HCT116 (cell line): ENCODE measurements around the gene ANXA5. TPM values are rescaled to one million over a fixed set of nuclear protein-coding genes. Genes with fewer than 3 reads are reported as not detected.

ENCODE experiments used
- ATAC-seq: fragments of 200-7000 bp; cut with Tn5 transposase; 2 replicates; pipeline ENCODE4 v1.9.1; 2020; ENCODE audit warnings: mild to moderate bottlenecking, moderate library complexity
- BruUV-seq: library from RNA; stranded (reverse); fragments of 400-500 nt; replicated peaks from 2 replicates; lab custom pipeline; 2021; lab: Mats Ljungman, UMichigan
- CTCF ChIA-PET: fragments of 300-600 bp; sonication (Branson Sonifier 250); formaldehyde crosslinking; loops from one replicate; lab custom pipeline; 2021; ENCODE audit warnings: antibody characterized with exemption; lab: Charles Lee
- POLR2A ChIA-PET: fragments of 300-600, 350-600 bp; sonication (Branson Sonifier 250); formaldehyde crosslinking; loops from one replicate; lab custom pipeline; 2021; ENCODE audit warnings: antibody characterized with exemption; lab: Charles Lee
- RAD21 ChIA-PET, 2 experiments: fragments of 300-600 bp; sonication (Branson Sonifier 250); formaldehyde crosslinking; loops; one replicate each; lab custom pipeline; 2023; ENCODE audit warnings: low total read pairs in 2 of 2; ENCODE audit not compliant: uncharacterized antibody in 2 of 2, unreplicated experiment in 2 of 2, low non-redundant PET in 1 of 2; lab: Charles Lee
- DNase-seq: peaks from one replicate; pipeline ENCODE4 v3.0.0-alpha.2; 2010; ENCODE audit warnings: low read depth, low spot score
- H2AFZ ChIP-seq: fragments of 200-600 bp; shearing (Covaris generic), sonication (generic); 2 replicates; pipeline ENCODE4 v1.6.1; 2017; ENCODE audit warnings: low read depth, mixed run types, mixed read lengths, antibody characterized with exemption, low read length; ENCODE audit not compliant: poor library complexity, severe bottlenecking
- H3K27ac ChIP-seq: 2 replicates; pipeline ENCODE4 v1.5.1; 2012; ENCODE audit warnings: low read depth, low read length
- H3K27me3 ChIP-seq: fragments of 200-600 bp; sonication (generic); 2 replicates; pipeline ENCODE4 v1.6.1; 2016; ENCODE audit warnings: mixed run types, low read length, mixed read lengths; ENCODE audit not compliant: insufficient read depth
- H3K36me3 ChIP-seq, 2 experiments: fragments of 200-500 bp in 1 of 2; fragments of 200-600 bp in 1 of 2; sonication (Bioruptor generic) in 1 of 2; sonication (generic) in 1 of 2; 2 replicates each; pipeline versions ENCODE4 v1.5.1 to v1.6.1; 2014 to 2016; ENCODE audit warnings: low read length in 2 of 2, inconsistent platforms in 1 of 2, mixed read lengths in 1 of 2, mixed run types in 1 of 2; ENCODE audit not compliant: insufficient read depth in 2 of 2, control insufficient read depth in 1 of 2
- H3K4me1 ChIP-seq, 2 experiments: fragments of 200-600 bp in 1 of 2; sonication (generic) in 1 of 2; 2 replicates each; pipeline versions ENCODE4 v1.5.1 to v1.6.1; 2012 to 2017; ENCODE audit warnings: low read length in 2 of 2, inconsistent platforms in 1 of 2, mild to moderate bottlenecking in 1 of 2, mixed read lengths in 1 of 2, mixed run types in 1 of 2, moderate library complexity in 1 of 2; ENCODE audit not compliant: insufficient read depth in 2 of 2, control insufficient read depth in 1 of 2
- H3K4me2 ChIP-seq: fragments of 200-600 bp; sonication (generic); 2 replicates; pipeline ENCODE4 v1.6.1; 2017; ENCODE audit warnings: mixed run types, low read length, mixed read lengths
- H3K4me3 ChIP-seq, 2 experiments: fragments of 200-600 bp in 1 of 2; sonication (generic) in 1 of 2; replicated peaks in 1 of 2; 2 replicates each; pipeline ENCODE4 v1.5.1; 2011 to 2016; ENCODE audit warnings: low read length in 2 of 2, control low read depth in 1 of 2, low read depth in 1 of 2, mild to moderate bottlenecking in 1 of 2, mixed read lengths in 1 of 2, mixed run types in 1 of 2
- H3K79me2 ChIP-seq: fragments of 200-600 bp; sonication (generic); 2 replicates; pipeline ENCODE4 v1.6.1; 2017; ENCODE audit warnings: mild to moderate bottlenecking, mixed run types, low read length, moderate library complexity, mixed read lengths; ENCODE audit not compliant: insufficient read depth
- H3K9ac ChIP-seq: fragments of 200-600 bp; sonication (generic); 2 replicates; pipeline ENCODE4 v1.6.1; 2016; ENCODE audit warnings: low read length, mixed read lengths
- H3K9me2 ChIP-seq: fragments of 200-600 bp; sonication (generic), shearing (Covaris generic); 2 replicates; pipeline ENCODE4 v1.6.1; 2017; ENCODE audit warnings: mixed run types, mild to moderate bottlenecking, moderate library complexity; ENCODE audit not compliant: insufficient read depth
- H3K9me3 ChIP-seq, 2 experiments: fragments of 200-500 bp in 1 of 2; fragments of 200-600 bp in 1 of 2; sonication (Bioruptor generic) in 1 of 2; sonication (generic) in 1 of 2; 2 replicates each; pipeline ENCODE4 v1.6.1; 2014 to 2017; ENCODE audit warnings: low read length in 2 of 2, mixed read lengths in 2 of 2, inconsistent platforms in 1 of 2, low read depth in 1 of 2, mild to moderate bottlenecking in 1 of 2, mixed run types in 1 of 2, moderate library complexity in 1 of 2; ENCODE audit not compliant: control insufficient read depth in 1 of 2, insufficient read depth in 1 of 2
- H4K20me1 ChIP-seq: fragments of 200-600 bp; sonication (generic), shearing (Covaris generic); 2 replicates; pipeline ENCODE4 v1.6.1; 2017; ENCODE audit warnings: mixed run types, mild to moderate bottlenecking, moderate library complexity; ENCODE audit not compliant: insufficient read depth
- CBX3 ChIP-seq: IDR thresholded peaks from 2 replicates; pipeline ENCODE4 v1.6.1; 2012; ENCODE audit warnings: low read depth
- CEBPB ChIP-seq: IDR thresholded peaks from 2 replicates; pipeline ENCODE4 v1.6.1; 2012; ENCODE audit warnings: low read depth
- EGR1 ChIP-seq: IDR thresholded peaks from 2 replicates; pipeline ENCODE4 v1.6.1; 2012; ENCODE audit warnings: low read depth
- EZH2 ChIP-seq: fragments of 200-600 bp; sonication (generic); IDR thresholded peaks from 2 replicates; pipeline ENCODE4 v1.6.1; 2017; ENCODE audit warnings: antibody characterized with exemption, mixed run types
- EZH2phosphoT487 ChIP-seq: fragments of 200-600 bp; IDR thresholded peaks from 2 replicates; pipeline ENCODE4 v1.6.1; 2018; ENCODE audit warnings: antibody characterized with exemption, borderline replicate concordance
- JUND ChIP-seq: IDR thresholded peaks from 2 replicates; pipeline ENCODE4 v1.6.1; 2012
- RAD21 ChIP-seq: IDR thresholded peaks from 2 replicates; pipeline ENCODE4 v1.6.1; 2012; ENCODE audit warnings: low read depth, mild to moderate bottlenecking
- SIN3A ChIP-seq: IDR thresholded peaks from 2 replicates; pipeline ENCODE4 v1.6.1; 2012; ENCODE audit warnings: low read depth
- SP1 ChIP-seq: IDR thresholded peaks from 2 replicates; pipeline ENCODE4 v1.6.1; 2012; ENCODE audit warnings: low read depth
- ZFX ChIP-seq: fragments of 450-650 bp; IDR thresholded peaks from 2 replicates; pipeline ENCODE4 v1.6.1; 2017
- ZNF274 ChIP-seq: fragments of 200-500 bp; sonication (Bioruptor generic); IDR thresholded peaks from 2 replicates; pipeline ENCODE4 v1.6.1; 2014; ENCODE audit warnings: mild to moderate bottlenecking, low read depth, low read length, inconsistent platforms
- intact Hi-C: fragments of 100-400 bp; cut with micrococcal nuclease; formaldehyde crosslinking; loops from 2 replicates; pipeline ENCODE4 v1.10.0; 2022
- total RNA-seq: library from RNA; stranded (reverse); gene quantifications from one replicate; pipeline ENCODE4 v1.2.1, GENCODE V29; 2021; ENCODE audit not compliant: unreplicated experiment
- TF ChIP-seq, protein P1 (sequence below): IDR thresholded peaks from 2 replicates; pipeline ENCODE4 v1.6.1; 2012; ENCODE audit warnings: low read depth
- TF ChIP-seq, protein P2 (sequence below): IDR thresholded peaks from 2 replicates; pipeline ENCODE4 v1.6.1; 2012

Gene ANXA5
- total RNA-seq, 1 experiment from 2014 or later: 186 TPM

- intact Hi-C loops: loop anchor here (5.0 kb wide), 3 partner anchors 277 to 1667 kb away; no protein-coding TSS in a partner anchor
- no peak overlapping the region for H3K4me2 ChIP-seq
Measured at GRCh38 chr4:121739575-121739974, 42.8 kb upstream of the ANXA5 start.

More at GRCh38 chr4:121739575-121739974, 42.8 kb upstream of the ANXA5 start:
- TF ChIP-seq JUND (no peak), EGR1 (no peak), ZFX (no peak), ZNF274 (no peak), EZH2phosphoT487 (no peak), CEBPB (no peak), SIN3A (no peak), SP1 (no peak), EZH2 (no peak), CBX3 (no peak), RAD21 (no peak)
- TF ChIP-seq, protein P1, sequence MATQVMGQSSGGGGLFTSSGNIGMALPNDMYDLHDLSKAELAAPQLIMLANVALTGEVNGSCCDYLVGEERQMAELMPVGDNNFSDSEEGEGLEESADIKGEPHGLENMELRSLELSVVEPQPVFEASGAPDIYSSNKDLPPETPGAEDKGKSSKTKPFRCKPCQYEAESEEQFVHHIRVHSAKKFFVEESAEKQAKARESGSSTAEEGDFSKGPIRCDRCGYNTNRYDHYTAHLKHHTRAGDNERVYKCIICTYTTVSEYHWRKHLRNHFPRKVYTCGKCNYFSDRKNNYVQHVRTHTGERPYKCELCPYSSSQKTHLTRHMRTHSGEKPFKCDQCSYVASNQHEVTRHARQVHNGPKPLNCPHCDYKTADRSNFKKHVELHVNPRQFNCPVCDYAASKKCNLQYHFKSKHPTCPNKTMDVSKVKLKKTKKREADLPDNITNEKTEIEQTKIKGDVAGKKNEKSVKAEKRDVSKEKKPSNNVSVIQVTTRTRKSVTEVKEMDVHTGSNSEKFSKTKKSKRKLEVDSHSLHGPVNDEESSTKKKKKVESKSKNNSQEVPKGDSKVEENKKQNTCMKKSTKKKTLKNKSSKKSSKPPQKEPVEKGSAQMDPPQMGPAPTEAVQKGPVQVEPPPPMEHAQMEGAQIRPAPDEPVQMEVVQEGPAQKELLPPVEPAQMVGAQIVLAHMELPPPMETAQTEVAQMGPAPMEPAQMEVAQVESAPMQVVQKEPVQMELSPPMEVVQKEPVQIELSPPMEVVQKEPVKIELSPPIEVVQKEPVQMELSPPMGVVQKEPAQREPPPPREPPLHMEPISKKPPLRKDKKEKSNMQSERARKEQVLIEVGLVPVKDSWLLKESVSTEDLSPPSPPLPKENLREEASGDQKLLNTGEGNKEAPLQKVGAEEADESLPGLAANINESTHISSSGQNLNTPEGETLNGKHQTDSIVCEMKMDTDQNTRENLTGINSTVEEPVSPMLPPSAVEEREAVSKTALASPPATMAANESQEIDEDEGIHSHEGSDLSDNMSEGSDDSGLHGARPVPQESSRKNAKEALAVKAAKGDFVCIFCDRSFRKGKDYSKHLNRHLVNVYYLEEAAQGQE: no peak
- TF ChIP-seq, protein P2, sequence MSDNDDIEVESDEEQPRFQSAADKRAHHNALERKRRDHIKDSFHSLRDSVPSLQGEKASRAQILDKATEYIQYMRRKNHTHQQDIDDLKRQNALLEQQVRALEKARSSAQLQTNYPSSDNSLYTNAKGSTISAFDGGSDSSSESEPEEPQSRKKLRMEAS: no peak
- Histone ChIP-seq H3K4me3 (no peak overlapping the region), H3K4me1 (no peaks in the 10 kb centered on the region), H3K27me3 (no peaks in the 10 kb centered on the region), H3K9me2 (no peaks in the 10 kb centered on the region), H2AFZ (no peak overlapping the region), H3K27ac (no peak overlapping the region), H4K20me1 (no peaks in the 10 kb centered on the region), H3K36me3 (no peaks in the 10 kb centered on the region), H3K9ac (no peak overlapping the region), H3K9me3 (no peaks in the 10 kb centered on the region), H3K79me2 (no peaks in the 10 kb centered on the region)
- no TSS peak for BruUV-seq
- ChIA-PET CTCF (interaction anchor here (0.9 kb wide), 1 partner anchor 39 kb away, joined by 3 read pairs; no protein-coding TSS in a partner anchor), RAD21 (no interaction called here), POLR2A (no interaction called here)
- no peak for ATAC-seq
- no peak for DNase-seq
